ENCODE measurements around the gene DNAH14.

DNA sequence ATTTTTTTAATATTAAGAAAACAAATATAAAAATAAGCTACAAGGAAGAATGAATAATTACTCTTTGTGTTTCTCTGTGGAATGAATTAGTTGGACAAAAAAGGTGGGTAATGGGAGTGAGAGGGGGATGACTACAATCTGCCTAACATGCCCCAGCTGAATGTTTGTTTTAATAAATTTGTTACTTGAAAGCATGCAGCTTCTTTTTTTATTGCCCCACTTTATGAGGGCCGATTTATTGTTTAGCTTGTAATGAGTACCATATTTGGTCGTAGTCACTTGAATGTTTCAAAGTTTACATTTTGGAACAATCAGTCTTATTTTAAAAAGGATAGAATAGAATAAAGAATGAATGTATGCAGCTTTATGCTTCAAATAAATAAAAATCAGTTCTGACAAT, 301.0 kb downstream of the DNAH14 start:
- TF ChIP-seq EP300 (IDR thresholded peaks at IDR 0.05; ENCODE audit: low read depth in 2 of 2, low read length in 2 of 2) (no peak), EP300 (CRISPR knock-in tag; IDR thresholded peaks at IDR 0.05; ENCODE audit: borderline replicate concordance) (no peak), ZNF484 (CRISPR knock-in tag; IDR thresholded peaks at IDR 0.05; ENCODE audit: borderline replicate concordance, low read depth) (no peak), ZFP90 (CRISPR knock-in tag; IDR thresholded peaks at IDR 0.05; ENCODE audit: borderline replicate concordance) (no peak), ARID4A (CRISPR knock-in tag; IDR thresholded peaks at IDR 0.05; ENCODE audit: borderline replicate concordance) (no peak)
- TF ChIP-seq, protein P1, sequence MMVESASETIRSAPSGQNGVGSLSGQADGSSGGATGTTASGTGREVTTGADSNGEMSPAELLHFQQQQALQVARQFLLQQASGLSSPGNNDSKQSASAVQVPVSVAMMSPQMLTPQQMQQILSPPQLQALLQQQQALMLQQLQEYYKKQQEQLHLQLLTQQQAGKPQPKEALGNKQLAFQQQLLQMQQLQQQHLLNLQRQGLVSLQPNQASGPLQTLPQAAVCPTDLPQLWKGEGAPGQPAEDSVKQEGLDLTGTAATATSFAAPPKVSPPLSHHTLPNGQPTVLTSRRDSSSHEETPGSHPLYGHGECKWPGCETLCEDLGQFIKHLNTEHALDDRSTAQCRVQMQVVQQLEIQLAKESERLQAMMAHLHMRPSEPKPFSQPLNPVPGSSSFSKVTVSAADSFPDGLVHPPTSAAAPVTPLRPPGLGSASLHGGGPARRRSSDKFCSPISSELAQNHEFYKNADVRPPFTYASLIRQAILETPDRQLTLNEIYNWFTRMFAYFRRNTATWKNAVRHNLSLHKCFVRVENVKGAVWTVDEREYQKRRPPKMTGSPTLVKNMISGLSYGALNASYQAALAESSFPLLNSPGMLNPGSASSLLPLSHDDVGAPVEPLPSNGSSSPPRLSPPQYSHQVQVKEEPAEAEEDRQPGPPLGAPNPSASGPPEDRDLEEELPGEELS (CRISPR knock-in tag; IDR thresholded peaks at IDR 0.05), result no peak
